WTC11 (cell line): ENCODE measurements around the gene PRXL2C. TPM values are rescaled to one million over a fixed set of nuclear protein-coding genes. Genes with fewer than 3 reads are reported as not detected.

Source experiments
- ATAC-seq: fragments of 200-7000 bp; cut with Tn5 transposase; 2 replicates; pipeline ENCODE4 v1.10.0; 2021; ENCODE audit warnings: mild to moderate bottlenecking, moderate library complexity
- CTCF ChIA-PET: fragments of 300-600 bp; sonication (Branson Sonifier 250); formaldehyde crosslinking; loops from one replicate; lab custom pipeline; 2021; ENCODE audit warnings: antibody characterized with exemption; lab: Charles Lee
- POLR2A ChIA-PET: fragments of 350-600 bp; sonication (Branson Sonifier 250); formaldehyde crosslinking; loops from one replicate; lab custom pipeline; 2021; ENCODE audit warnings: antibody characterized with exemption; lab: Charles Lee
- DNase-seq: peaks from one replicate; pipeline ENCODE4 v3.0.0; 2021; ENCODE audit warnings: low spot score
- H3K27ac Mint-ChIP-seq: 2 replicates; pipeline ENCODE4 v1.8.0; 2021; ENCODE audit warnings: mixed read lengths
- H3K27me3 Mint-ChIP-seq: 2 replicates; pipeline ENCODE4 v1.8.0; 2021; ENCODE audit warnings: low read depth, mild to moderate bottlenecking, moderate library complexity, mixed read lengths
- H3K36me3 Mint-ChIP-seq: 2 replicates; pipeline ENCODE4 v1.8.0; 2021; ENCODE audit warnings: mixed read lengths
- H3K4me1 Mint-ChIP-seq: 2 replicates; pipeline ENCODE4 v1.8.0; 2022; ENCODE audit warnings: mixed read lengths
- H3K4me3 Mint-ChIP-seq: 2 replicates; pipeline ENCODE4 v1.8.0; 2021; ENCODE audit warnings: mild to moderate bottlenecking, moderate library complexity, mixed read lengths
- H3K9me3 Mint-ChIP-seq: 2 replicates; pipeline ENCODE4 v1.8.0; 2021; ENCODE audit warnings: mixed read lengths
- ARID4B ChIP-seq: sonication (generic); formaldehyde crosslinking; IDR thresholded peaks from 2 replicates; pipeline ENCODE4 v1.8.0; 2023; ENCODE audit warnings: missing genetic modification reagents, mild to moderate bottlenecking, borderline replicate concordance
- ATF1 ChIP-seq: sonication (generic); formaldehyde crosslinking; IDR thresholded peaks from 2 replicates; pipeline ENCODE4 v1.8.1; 2023; ENCODE audit warnings: mild to moderate bottlenecking, moderate library complexity, missing genetic modification reagents
- CREB1 ChIP-seq: sonication (generic); formaldehyde crosslinking; IDR thresholded peaks from 2 replicates; pipeline ENCODE4 v1.8.0; 2023; ENCODE audit warnings: mild to moderate bottlenecking, missing genetic modification reagents
- CREM ChIP-seq: sonication (generic); formaldehyde crosslinking; IDR thresholded peaks from 2 replicates; pipeline ENCODE4 v1.8.1; 2022; ENCODE audit warnings: mild to moderate bottlenecking, missing genetic modification reagents, moderate library complexity
- E2F4 ChIP-seq: sonication (generic); formaldehyde crosslinking; IDR thresholded peaks from 2 replicates; pipeline ENCODE4 v1.8.1; 2022; ENCODE audit warnings: low read depth, mild to moderate bottlenecking, moderate library complexity, missing genetic modification reagents, borderline replicate concordance
- ETV6 ChIP-seq: sonication (generic); formaldehyde crosslinking; IDR thresholded peaks from 2 replicates; pipeline ENCODE4 v1.8.1; 2022; ENCODE audit warnings: mild to moderate bottlenecking, missing genetic modification reagents
- FOXJ3 ChIP-seq: sonication (generic); formaldehyde crosslinking; IDR thresholded peaks from 2 replicates; pipeline ENCODE4 v1.9.0; 2021; ENCODE audit warnings: missing genetic modification reagents, mild to moderate bottlenecking, borderline replicate concordance
- FOXK1 ChIP-seq: sonication (generic); formaldehyde crosslinking; IDR thresholded peaks from 2 replicates; pipeline ENCODE4 v1.8.0; 2022; ENCODE audit warnings: mild to moderate bottlenecking, moderate library complexity, missing genetic modification reagents
- GTF2I ChIP-seq: fragments of 250-450 bp; sonication (Bioruptor Pico); conservative IDR thresholded peaks from 2 replicates; pipeline ENCODE4 v1.4.0; 2021; ENCODE audit warnings: mild to moderate bottlenecking
- HMGXB4 ChIP-seq: sonication (generic); formaldehyde crosslinking; IDR thresholded peaks from 2 replicates; pipeline ENCODE4 v1.8.1; 2023; ENCODE audit warnings: mild to moderate bottlenecking, moderate library complexity, missing genetic modification reagents
- JAZF1 ChIP-seq: fragments of 250-450 bp; sonication (Bioruptor Pico); IDR thresholded peaks from 2 replicates; pipeline ENCODE4 v1.9.0; 2021; ENCODE audit warnings: moderate library complexity, mild to moderate bottlenecking, inconsistent platforms
- KAT7 ChIP-seq: sonication (generic); formaldehyde crosslinking; IDR thresholded peaks from 2 replicates; pipeline ENCODE4 v1.8.1; 2023; ENCODE audit warnings: missing genetic modification reagents, mild to moderate bottlenecking, borderline replicate concordance
- NFATC4 ChIP-seq: fragments of 250-450 bp; sonication (Bioruptor Pico); IDR thresholded peaks from 2 replicates; pipeline ENCODE4 v1.9.0; 2021; ENCODE audit warnings: mild to moderate bottlenecking
- OVOL2 ChIP-seq: fragments of 250-450 bp; sonication (Bioruptor Pico); IDR thresholded peaks from 2 replicates; pipeline ENCODE4 v1.9.0; 2021; ENCODE audit warnings: mild to moderate bottlenecking, borderline replicate concordance
- PREB ChIP-seq: sonication (generic); formaldehyde crosslinking; IDR thresholded peaks from 2 replicates; pipeline ENCODE4 v1.8.1; 2022; ENCODE audit warnings: mild to moderate bottlenecking, missing genetic modification reagents, moderate library complexity, borderline replicate concordance
- RELA ChIP-seq: sonication (generic); formaldehyde crosslinking; IDR thresholded peaks from 2 replicates; pipeline ENCODE4 v1.8.1; 2022; ENCODE audit warnings: missing genetic modification reagents, mild to moderate bottlenecking, borderline replicate concordance
- SMAD4 ChIP-seq: sonication (generic); formaldehyde crosslinking; IDR thresholded peaks from 2 replicates; pipeline ENCODE4 v1.8.0; 2022; ENCODE audit warnings: mild to moderate bottlenecking, missing genetic modification reagents
- SOX15 ChIP-seq: fragments of 250-450 bp; sonication (Bioruptor Pico); IDR thresholded peaks from 2 replicates; pipeline ENCODE4 v1.9.0; 2021; ENCODE audit warnings: mild to moderate bottlenecking
- TEAD1 ChIP-seq: sonication (generic); formaldehyde crosslinking; IDR thresholded peaks from 2 replicates; pipeline ENCODE4 v1.8.0; 2022; ENCODE audit warnings: mild to moderate bottlenecking, missing genetic modification reagents
- ZBTB43 ChIP-seq: sonication (generic); formaldehyde crosslinking; IDR thresholded peaks from 2 replicates; pipeline ENCODE4 v1.8.1; 2023; ENCODE audit warnings: mild to moderate bottlenecking, missing genetic modification reagents
- ZNF263 ChIP-seq: sonication (generic); formaldehyde crosslinking; IDR thresholded peaks from 2 replicates; pipeline ENCODE4 v1.8.1; 2022; ENCODE audit warnings: low read depth, mild to moderate bottlenecking, moderate library complexity, missing genetic modification reagents
- ZNF281 ChIP-seq: sonication (generic); formaldehyde crosslinking; IDR thresholded peaks from 2 replicates; pipeline ENCODE4 v1.8.0; 2023; ENCODE audit warnings: mild to moderate bottlenecking, missing genetic modification reagents
- ZNF396 ChIP-seq: fragments of 250-450 bp; sonication (Bioruptor Pico); IDR thresholded peaks from 2 replicates; pipeline ENCODE4 v1.8.0; 2021; ENCODE audit warnings: mild to moderate bottlenecking, moderate library complexity, borderline replicate concordance
- ZNF423 ChIP-seq: fragments of 250-450 bp; sonication (Bioruptor Pico); IDR thresholded peaks from 2 replicates; pipeline ENCODE4 v2.1.2; 2022; ENCODE audit warnings: mild to moderate bottlenecking, moderate library complexity
- total RNA-seq: library from RNA; stranded (reverse); gene quantifications from 3 replicates; pipeline ENCODE4 v1.2.3, GENCODE V29; 2021

PRXL2C gene
- total RNA-seq, 1 experiment from 2014 or later, result 7.5 TPM

GRCh38 chr9:96686638-96687335 lies 31.7 kb upstream of the PRXL2C start:
- Mint-ChIP-seq H3K27ac (peak overlapping the region; percentile 92), H3K4me1 (peaks cover 3% of the 10 kb centered on the region), H3K9me3 (peaks cover 14% of the 10 kb centered on the region), H3K4me3 (peak overlapping the region; percentile 91), H3K27me3 (peaks cover 4% of the 10 kb centered on the region), H3K36me3 (peaks cover 12% of the 10 kb centered on the region)
- POLR2A ChIA-PET, result interaction anchor here (1.1 kb wide), 1 partner anchor 168 kb away, joined by 3 read pairs; the partner anchor contains the start of gene ZNF782
- CTCF ChIA-PET, result interaction anchor here (0.6 to 2.1 kb wide), 7 partner anchors 10 to 245 kb away, joined by 3 to 10 read pairs (median 3); partner anchors contain the start of gene ZNF782
- ATAC-seq, result peak; percentile 96
- peak; percentile 89 for DNase-seq
- TF ChIP-seq ZNF263 (CRISPR knock-in tag) (no peak), E2F4 (no peak), OVOL2 (CRISPR knock-in tag) (no peak), RELA (CRISPR knock-in tag) (no peak), NFATC4 (CRISPR knock-in tag) (no peak), ZBTB43 (CRISPR knock-in tag) (no peak), SOX15 (CRISPR knock-in tag) (no peak), KAT7 (no peak), ZNF396 (CRISPR knock-in tag) (no peak), TEAD1 (CRISPR knock-in tag) (0 out of 2 replicates have a peak, but pooled peaks have one; percentile 20), ATF1 (CRISPR knock-in tag) (0 out of 2 replicates have a peak, but pooled peaks have one; percentile 65), ZNF281 (no peak), ZNF423 (CRISPR knock-in tag) (no peak), JAZF1 (CRISPR knock-in tag) (no peak), HMGXB4 (CRISPR knock-in tag) (peak; percentile 79), CREM (CRISPR knock-in tag) (peak; percentile 73), CREB1 (no peak), SMAD4 (CRISPR knock-in tag) (no peak), ETV6 (CRISPR knock-in tag) (no peak; the same call in 1 of the 2 replicates), FOXJ3 (CRISPR knock-in tag) (no peak), FOXK1 (CRISPR knock-in tag) (0 out of 2 replicates have a peak, but pooled peaks have one; percentile 24), PREB (no peak), GTF2I (CRISPR knock-in tag) (no peak), ARID4B (peak; percentile 25; the same call in 1 of the 2 replicates)
